ENCODE data around the gene DNAJC7. TPM values are rescaled to one million over a fixed set of nuclear protein-coding genes. Genes with fewer than 3 reads are reported as not detected.
A peak's percentile ranks its signal among the peaks of the same experiment; 100 is the strongest.

DNAJC7 gene
- total RNA-seq, 1 donor from 2014 or later = 57.6 TPM

DNA sequence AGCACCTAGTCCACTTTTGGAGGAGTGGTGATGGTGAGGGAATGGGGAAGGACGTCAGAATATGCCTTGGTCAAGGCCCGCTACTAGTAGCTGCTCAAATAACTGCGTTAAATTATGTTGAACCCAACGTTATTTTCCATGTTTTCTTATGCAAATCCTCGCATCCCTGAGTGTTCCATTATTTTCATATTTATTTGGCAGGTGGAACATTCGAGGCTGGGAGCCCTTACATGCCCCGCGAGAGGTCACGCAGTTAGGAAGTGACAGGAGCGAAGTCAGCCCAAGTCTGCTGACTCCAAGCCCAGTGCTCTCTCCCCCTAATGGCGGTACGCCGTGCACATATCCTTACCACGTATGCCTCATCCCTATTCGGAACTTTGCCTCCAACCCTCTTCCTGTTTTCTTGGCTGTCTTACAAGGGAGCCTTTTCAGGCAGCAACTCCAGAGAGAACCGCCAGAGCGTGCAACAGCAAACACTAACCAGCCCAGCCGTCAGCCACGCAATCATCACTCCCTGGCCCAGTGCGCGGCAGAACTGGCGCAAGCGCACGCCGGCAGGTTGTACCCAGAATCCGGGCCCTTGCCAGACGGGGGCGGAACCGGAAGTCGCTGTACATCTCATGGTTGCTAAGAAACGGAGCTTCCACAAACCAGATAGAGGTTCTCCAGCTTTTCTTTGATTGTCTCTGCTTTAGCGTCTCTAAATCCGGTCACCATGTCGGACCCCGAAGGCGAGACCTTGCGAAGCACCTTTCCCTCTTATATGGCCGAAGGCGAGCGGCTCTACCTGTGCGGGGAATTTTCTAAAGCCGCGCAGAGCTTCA, 87.0 kb downstream of the DNAJC7 start, which contains the start of gene ODAD4:
Gene ODAD4, plus strand, starts transcription at position 609 of the 824 bp plus-strand sequence. Its CDS starts 107 bp downstream, at position 716.
- H3K4me3 ChIP-seq (ENCODE audit: low read depth, low read length) = peak within 1 kb of the TSS; percentile 76
- DNase-seq (ENCODE audit: low read depth) = peak; percentile 80
- TF ChIP-seq, protein P1, sequence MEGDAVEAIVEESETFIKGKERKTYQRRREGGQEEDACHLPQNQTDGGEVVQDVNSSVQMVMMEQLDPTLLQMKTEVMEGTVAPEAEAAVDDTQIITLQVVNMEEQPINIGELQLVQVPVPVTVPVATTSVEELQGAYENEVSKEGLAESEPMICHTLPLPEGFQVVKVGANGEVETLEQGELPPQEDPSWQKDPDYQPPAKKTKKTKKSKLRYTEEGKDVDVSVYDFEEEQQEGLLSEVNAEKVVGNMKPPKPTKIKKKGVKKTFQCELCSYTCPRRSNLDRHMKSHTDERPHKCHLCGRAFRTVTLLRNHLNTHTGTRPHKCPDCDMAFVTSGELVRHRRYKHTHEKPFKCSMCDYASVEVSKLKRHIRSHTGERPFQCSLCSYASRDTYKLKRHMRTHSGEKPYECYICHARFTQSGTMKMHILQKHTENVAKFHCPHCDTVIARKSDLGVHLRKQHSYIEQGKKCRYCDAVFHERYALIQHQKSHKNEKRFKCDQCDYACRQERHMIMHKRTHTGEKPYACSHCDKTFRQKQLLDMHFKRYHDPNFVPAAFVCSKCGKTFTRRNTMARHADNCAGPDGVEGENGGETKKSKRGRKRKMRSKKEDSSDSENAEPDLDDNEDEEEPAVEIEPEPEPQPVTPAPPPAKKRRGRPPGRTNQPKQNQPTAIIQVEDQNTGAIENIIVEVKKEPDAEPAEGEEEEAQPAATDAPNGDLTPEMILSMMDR (conservative IDR thresholded peaks at IDR 0.05; ENCODE audit: low read depth, low read length) = peak; percentile 31

DNA sequence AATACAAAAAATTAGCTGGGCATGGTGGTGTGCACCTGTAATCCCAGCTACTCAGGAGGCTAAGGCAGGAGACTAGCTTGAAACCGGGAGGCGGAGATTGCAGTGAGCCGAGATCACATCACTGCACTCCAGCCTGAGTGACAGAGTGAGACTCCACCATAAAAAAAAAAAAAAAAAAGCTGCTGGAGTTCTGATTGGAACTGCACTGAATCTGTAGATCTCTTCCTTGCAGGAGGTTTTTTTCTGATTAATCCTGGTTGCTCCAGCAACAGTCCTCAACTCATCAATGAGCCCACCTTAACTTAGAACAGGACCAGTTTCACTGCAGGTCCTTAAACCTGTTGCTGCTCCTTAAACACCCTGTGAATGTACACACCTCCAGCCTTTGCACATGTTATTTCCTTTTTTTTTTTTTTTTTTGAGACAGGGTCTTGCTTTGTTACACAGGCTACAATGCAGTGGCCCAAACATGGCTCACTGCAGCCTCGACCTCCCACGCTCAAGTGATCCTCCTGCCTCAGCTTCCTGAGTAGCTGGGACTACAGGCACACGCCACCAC, 88.5 kb downstream of the DNAJC7 start:
- H3K4me3 ChIP-seq (ENCODE audit: low read depth, low read length) = no peak overlapping the region
- TF ChIP-seq, protein P1 (conservative IDR thresholded peaks at IDR 0.05; ENCODE audit: low read depth, low read length) = no peak
- DNase-seq (ENCODE audit: low read depth) = no peak

Other genes with a start within 250 kb of the DNAJC7 start
- gene JUP, start 230.7 kb downstream of the DNAJC7 start, total RNA-seq = 314 and 425 TPM in 2 replicates
- gene P3H4, start 205.5 kb downstream of the DNAJC7 start, total RNA-seq = 47.8 and 55.5 TPM in 2 replicates
- 106 and 143 TPM in 2 replicates for gene FKBP10, start 204.4 kb downstream of the DNAJC7 start, total RNA-seq
- gene NT5C3B, start 181.2 kb downstream of the DNAJC7 start, total RNA-seq = 67.6 and 70.8 TPM in 2 replicates
- not detected in 2 replicates for gene KLHL10, start 179.6 kb downstream of the DNAJC7 start, total RNA-seq
- 12.3 and 13.8 TPM in 2 replicates for gene KLHL11, start 152.0 kb downstream of the DNAJC7 start, total RNA-seq
- gene ACLY, start 98.5 kb downstream of the DNAJC7 start, total RNA-seq = 193 and 311 TPM in 2 replicates
- gene ODAD4, start 86.8 kb downstream of the DNAJC7 start, total RNA-seq = 0.23 and 0.29 TPM in 2 replicates
- 69.8 and 75.9 TPM in 2 replicates for gene CNP, start 50.6 kb downstream of the DNAJC7 start, total RNA-seq
- gene NKIRAS2, start 2.7 kb upstream of the DNAJC7 start, total RNA-seq = 37.7 and 53.3 TPM in 2 replicates
- gene C17orf113, start 33.2 kb upstream of the DNAJC7 start, total RNA-seq = 0.07 and 0.98 TPM in 2 replicates
- gene ZNF385C, start 81.0 kb upstream of the DNAJC7 start, total RNA-seq = 0.07 TPM in 1 of 2 replicates, not detected in the other
- 2.7 and 4.6 TPM in 2 replicates for gene DHX58, start 95.3 kb upstream of the DNAJC7 start, total RNA-seq
- gene KAT2A, start 103.9 kb upstream of the DNAJC7 start, total RNA-seq = 13.1 and 18.6 TPM in 2 replicates
- not detected in 2 replicates for gene HSPB9, start 105.4 kb upstream of the DNAJC7 start, total RNA-seq
- gene RAB5C, start 137.6 kb upstream of the DNAJC7 start, total RNA-seq = 89.4 and 150 TPM in 2 replicates
- gene KCNH4, start 163.7 kb upstream of the DNAJC7 start, total RNA-seq = not detected in 2 replicates
- gene HCRT, start 168.0 kb upstream of the DNAJC7 start, total RNA-seq = not detected in 2 replicates
- gene GHDC, start 177.1 kb upstream of the DNAJC7 start, total RNA-seq = 15.7 and 17.4 TPM in 2 replicates